A673 (cell line): ENCODE measurements around the gene FBXW8. TPM values are rescaled to one million over a fixed set of nuclear protein-coding genes. Genes with fewer than 3 reads are reported as not detected.

ENCODE experiments used
- BruUV-seq: library from RNA; stranded (reverse); fragments of 400-500 nt; replicated peaks from 2 replicates; lab custom pipeline; 2021; lab: Mats Ljungman, UMichigan
- CTCF ChIA-PET: fragments of 300-600 bp; sonication (Branson Sonifier 250); formaldehyde crosslinking; loops from one replicate; lab custom pipeline; 2022; ENCODE audit warnings: antibody characterized with exemption; lab: Charles Lee
- POLR2A ChIA-PET: fragments of 300-600 bp; sonication (Branson Sonifier 250); formaldehyde crosslinking; loops from one replicate; lab custom pipeline; 2022; ENCODE audit warnings: antibody characterized with exemption; ENCODE audit not compliant: low non-redundant PET; lab: Charles Lee
- DNase-seq: peaks from one replicate; pipeline ENCODE4 v3.0.0-alpha.2; 2015; ENCODE audit warnings: low spot score
- H3K27ac ChIP-seq: fragments of 200-600 bp; sonication (generic); 2 replicates; pipeline ENCODE4 v1.5.1; 2016; ENCODE audit warnings: mixed run types, low read depth, mild to moderate bottlenecking, mixed read lengths, antibody characterized with exemption, low read length; ENCODE audit not compliant: poor library complexity, severe bottlenecking
- H3K27me3 ChIP-seq: fragments of 200-600 bp; sonication (generic); replicated peaks from 2 replicates; pipeline ENCODE4 v1.6.1; 2017; ENCODE audit warnings: mixed run types, low read depth, mild to moderate bottlenecking, mixed read lengths, antibody characterized with exemption, low read length; ENCODE audit not compliant: insufficient read depth, poor library complexity
- H3K36me3 ChIP-seq: fragments of 200-600 bp; sonication (generic); 2 replicates; pipeline ENCODE4 v1.6.1; 2016; ENCODE audit warnings: mixed run types, mild to moderate bottlenecking, mixed read lengths, antibody characterized with exemption, low read length; ENCODE audit not compliant: insufficient read depth, poor library complexity, severe bottlenecking
- H3K4me1 ChIP-seq: fragments of 200-600 bp; sonication (generic); 2 replicates; pipeline ENCODE4 v1.6.1; 2017; ENCODE audit warnings: mixed run types, mild to moderate bottlenecking, mixed read lengths, antibody characterized with exemption, low read length; ENCODE audit not compliant: insufficient read depth, poor library complexity, severe bottlenecking
- H3K4me3 ChIP-seq: fragments of 200-600 bp; sonication (generic); 2 replicates; pipeline ENCODE4 v1.5.1; 2016; ENCODE audit warnings: low read depth, mixed run types, mild to moderate bottlenecking, mixed read lengths, low read length; ENCODE audit not compliant: poor library complexity, severe bottlenecking
- H3K9me3 ChIP-seq: fragments of 200-600 bp; sonication (generic); 2 replicates; pipeline ENCODE4 v1.6.1; 2016; ENCODE audit warnings: mixed run types, low read depth, mild to moderate bottlenecking, mixed read lengths, antibody characterized with exemption, low read length; ENCODE audit not compliant: poor library complexity, severe bottlenecking
- CTCF ChIP-seq: fragments of 300-800, 200-600 bp; sonication (generic); conservative IDR thresholded peaks from 2 replicates; pipeline ENCODE4 v1.5.1; 2017; ENCODE audit warnings: low read depth, mild to moderate bottlenecking, antibody characterized with exemption, low read length, moderate library complexity, mixed read lengths
- EZH2 ChIP-seq: fragments of 200-600 bp; sonication (generic); IDR thresholded peaks from 2 replicates; pipeline ENCODE4 v1.6.1; 2017; ENCODE audit warnings: borderline replicate concordance, low read depth, mild to moderate bottlenecking, mixed read lengths, antibody characterized with exemption, low read length; ENCODE audit not compliant: poor library complexity, severe bottlenecking
- intact Hi-C: fragments of 100-400 bp; cut with micrococcal nuclease; formaldehyde crosslinking; loops from one replicate; pipeline ENCODE4 v1.10.0; 2022; ENCODE audit not compliant: unreplicated experiment
- total RNA-seq: library from RNA; stranded (reverse); gene quantifications from 2 replicates; pipeline ENCODE4 v1.2.3, GENCODE V29; 2021

The FBXW8 gene
- total RNA-seq, 1 experiment from 2014 or later = 14.8 TPM

DNA sequence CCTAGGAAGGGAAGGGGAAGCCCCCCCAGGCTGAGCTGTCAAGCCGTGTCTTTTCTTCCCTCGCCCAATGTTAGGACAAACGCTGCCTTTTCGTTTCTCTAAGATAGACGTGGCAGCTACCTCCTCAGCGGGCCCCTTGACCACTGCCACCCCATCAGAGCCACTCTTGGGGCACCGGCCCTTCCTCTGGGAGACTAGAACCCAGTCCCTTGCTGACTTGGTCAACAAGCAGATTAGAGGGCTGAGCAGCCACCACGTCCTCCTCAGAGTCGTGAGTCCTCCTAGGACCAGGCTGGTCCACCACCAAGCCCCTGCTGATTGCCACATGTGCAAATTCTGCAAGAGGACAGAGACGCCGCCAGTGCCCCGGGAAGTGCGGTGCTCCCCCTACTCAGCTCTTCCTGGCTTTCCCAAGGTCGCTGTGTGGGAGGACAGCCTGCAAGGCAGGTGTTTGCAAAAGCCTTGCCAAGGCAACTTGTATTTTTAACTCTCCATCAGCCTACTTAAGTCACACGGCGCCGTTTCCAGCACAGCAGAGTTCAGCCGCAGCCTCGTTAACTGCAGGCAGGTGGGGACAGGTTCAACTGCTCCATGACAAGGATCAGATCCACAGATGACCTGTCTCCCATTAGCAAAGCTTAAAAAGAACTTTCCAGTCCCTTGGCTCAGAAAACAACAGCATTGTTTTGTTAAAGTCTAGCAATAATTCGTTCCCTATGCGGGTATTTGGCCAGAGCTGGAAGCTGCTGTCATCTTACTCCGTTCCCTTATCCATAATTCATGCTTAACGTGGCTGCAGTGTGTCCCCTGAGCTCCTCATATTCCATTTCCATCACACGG, 122.9 kb downstream of the FBXW8 start:
- DNase-seq = no peak
- CTCF ChIA-PET = no interaction called here

GRCh38 chr12:117034249-117034648, 123.5 kb downstream of the FBXW8 start:
- Histone ChIP-seq H3K27ac (no peak overlapping the region), H3K36me3 (peaks cover under 1% of the 10 kb centered on the region), H3K27me3 (no peaks in the 10 kb centered on the region), H3K9me3 (no peaks in the 10 kb centered on the region), H3K4me3 (no peak overlapping the region), H3K4me1 (no peaks in the 10 kb centered on the region)
- TF ChIP-seq EZH2 (no peak), CTCF (no peak)
- no peak for DNase-seq
- CTCF ChIA-PET = no interaction called here
- no TSS peak for BruUV-seq
- POLR2A ChIA-PET = no interaction called here
- intact Hi-C loops = no loop called here

More for the DNA sequence above, 122.9 kb downstream of the FBXW8 start:
- Histone ChIP-seq H3K27me3 (no peaks in the 10 kb centered on the region), H3K4me1 (no peaks in the 10 kb centered on the region), H3K27ac (no peak overlapping the region), H3K9me3 (no peaks in the 10 kb centered on the region), H3K4me3 (no peak overlapping the region), H3K36me3 (peaks cover 4% of the 10 kb centered on the region)
- POLR2A ChIA-PET = no interaction called here
- no TSS peak for BruUV-seq
- TF ChIP-seq EZH2 = no peak
- no peak for TF ChIP-seq CTCF
- intact Hi-C loops = no loop called here

DNA sequence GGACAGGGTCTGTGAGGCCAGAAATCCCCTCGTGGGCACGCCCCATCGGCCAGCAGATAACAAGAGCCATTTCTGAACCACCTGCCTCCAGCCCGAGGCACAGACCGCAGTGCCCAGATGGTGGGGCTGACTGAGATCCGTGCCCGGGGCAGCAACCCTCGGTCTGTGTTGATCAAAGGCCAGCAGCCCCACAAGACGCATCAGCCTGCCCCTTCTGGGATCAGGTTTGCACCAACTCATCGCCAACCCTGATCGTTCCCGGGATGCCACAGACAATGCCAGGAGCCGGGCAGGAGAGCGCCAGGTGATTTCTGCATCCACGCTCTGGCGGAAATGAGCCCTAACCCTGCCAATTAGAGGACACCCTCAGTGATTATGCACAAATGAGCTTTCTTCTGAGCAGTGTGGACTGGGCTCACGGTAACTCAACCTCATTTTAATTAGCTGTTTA, 124.0 kb downstream of the FBXW8 start:
- intact Hi-C loops = no loop called here
- Histone ChIP-seq H3K27me3 (no peaks in the 10 kb centered on the region), H3K27ac (no peak overlapping the region), H3K4me1 (no peaks in the 10 kb centered on the region), H3K36me3 (no peaks in the 10 kb centered on the region), H3K9me3 (no peaks in the 10 kb centered on the region), H3K4me3 (no peak overlapping the region)
- CTCF ChIA-PET = no interaction called here
- no peak for DNase-seq
- BruUV-seq = no TSS peak
- POLR2A ChIA-PET = no interaction called here
- TF ChIP-seq EZH2 (no peak), CTCF (no peak)
